ENCODE measurements around the gene DIABLO. TPM values are rescaled to one million over a fixed set of nuclear protein-coding genes. Genes with fewer than 3 reads are reported as not detected.
A peak's percentile ranks its signal among the peaks of the same experiment; 100 is the strongest.

Gene DIABLO
- total RNA-seq, 2 experiments from 2014 or later = 50.5 to 55.2 TPM

DNA sequence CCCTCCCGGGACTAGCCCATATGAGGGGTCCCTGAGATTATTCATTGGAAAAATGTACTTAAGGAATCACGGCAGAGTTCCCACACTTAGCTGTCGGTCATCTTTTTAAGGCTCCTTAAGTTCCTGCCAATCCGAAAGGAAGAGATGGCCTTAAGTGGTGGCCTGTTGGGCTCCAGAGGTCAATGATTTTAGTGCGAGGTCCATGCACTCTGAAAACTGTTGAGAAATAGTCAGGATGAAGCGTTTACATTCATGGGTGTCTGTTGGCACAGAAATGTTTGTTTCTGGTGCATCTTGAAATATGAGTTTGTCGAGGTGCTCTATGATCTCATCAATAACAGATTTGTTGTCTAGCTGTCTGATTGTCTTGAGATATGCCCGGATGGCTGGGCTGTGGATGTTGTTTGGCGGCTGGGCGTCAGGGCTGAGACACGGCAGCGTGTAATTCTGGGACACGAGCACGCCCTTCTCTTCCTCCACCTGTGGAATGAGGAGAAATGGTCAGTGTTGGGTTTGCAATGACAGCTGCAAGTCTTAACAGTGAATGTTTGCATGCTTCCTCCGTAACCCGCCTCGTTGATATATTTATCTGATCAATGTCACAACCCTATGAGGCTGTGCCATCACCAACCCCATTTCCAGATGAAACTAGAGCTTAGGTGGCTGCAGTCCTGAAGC, 53.5 kb downstream of the DIABLO start:
- H3K27ac Mint-ChIP-seq = no peak overlapping the region
- no peak overlapping the region for H3K4me3 Mint-ChIP-seq
- DNase-seq (no peak), ATAC-seq (no peak)
- peaks cover under 1% of the 10 kb centered on the region for H3K27me3 Mint-ChIP-seq
- no peaks in the 10 kb centered on the region for H3K36me3 Mint-ChIP-seq (ENCODE audit: low read depth)
- CTCF ChIA-PET = no interaction called here
- intact Hi-C loops (cut with micrococcal nuclease) = no loop called here
- POLR2A ChIA-PET = interaction anchor here (1.5 kb wide), 1 partner anchor 11 kb away, joined by 5 read pairs; no protein-coding TSS in a partner anchor
- H3K4me1 Mint-ChIP-seq (ENCODE audit: low read depth) = peaks cover 5% of the 10 kb centered on the region
- no peaks in the 10 kb centered on the region for H3K9me3 Mint-ChIP-seq
- TF ChIP-seq, protein P1, sequence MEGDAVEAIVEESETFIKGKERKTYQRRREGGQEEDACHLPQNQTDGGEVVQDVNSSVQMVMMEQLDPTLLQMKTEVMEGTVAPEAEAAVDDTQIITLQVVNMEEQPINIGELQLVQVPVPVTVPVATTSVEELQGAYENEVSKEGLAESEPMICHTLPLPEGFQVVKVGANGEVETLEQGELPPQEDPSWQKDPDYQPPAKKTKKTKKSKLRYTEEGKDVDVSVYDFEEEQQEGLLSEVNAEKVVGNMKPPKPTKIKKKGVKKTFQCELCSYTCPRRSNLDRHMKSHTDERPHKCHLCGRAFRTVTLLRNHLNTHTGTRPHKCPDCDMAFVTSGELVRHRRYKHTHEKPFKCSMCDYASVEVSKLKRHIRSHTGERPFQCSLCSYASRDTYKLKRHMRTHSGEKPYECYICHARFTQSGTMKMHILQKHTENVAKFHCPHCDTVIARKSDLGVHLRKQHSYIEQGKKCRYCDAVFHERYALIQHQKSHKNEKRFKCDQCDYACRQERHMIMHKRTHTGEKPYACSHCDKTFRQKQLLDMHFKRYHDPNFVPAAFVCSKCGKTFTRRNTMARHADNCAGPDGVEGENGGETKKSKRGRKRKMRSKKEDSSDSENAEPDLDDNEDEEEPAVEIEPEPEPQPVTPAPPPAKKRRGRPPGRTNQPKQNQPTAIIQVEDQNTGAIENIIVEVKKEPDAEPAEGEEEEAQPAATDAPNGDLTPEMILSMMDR (IDR thresholded peaks at IDR 0.05) = no peak

DNA sequence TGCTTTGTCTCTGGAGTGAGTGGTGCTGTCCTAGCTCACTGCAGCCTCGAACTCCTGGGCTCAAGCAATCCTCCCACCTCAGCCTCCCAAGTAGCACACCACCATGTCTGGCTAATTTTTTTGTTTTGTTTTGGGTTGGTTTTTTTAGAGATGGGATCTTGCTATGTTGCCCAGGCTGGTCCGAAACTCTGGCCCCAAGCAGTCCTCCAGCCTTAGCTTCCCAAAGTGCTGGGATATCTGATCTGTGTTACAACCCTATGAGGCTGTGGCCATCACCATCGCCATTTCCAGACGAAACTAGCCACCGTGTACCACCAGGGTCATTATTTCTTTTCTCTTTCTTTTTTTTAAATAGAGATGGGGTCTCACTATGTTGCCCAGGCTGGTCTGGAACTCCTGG, 54.5 kb downstream of the DIABLO start:
- ATAC-seq = no peak
- no peaks in the 10 kb centered on the region for H3K36me3 Mint-ChIP-seq (ENCODE audit: low read depth)
- TF ChIP-seq, protein P1 (IDR thresholded peaks at IDR 0.05) = no peak
- CTCF ChIA-PET = interaction anchor here (1.1 kb wide), 1 partner anchor 32 kb away, joined by 3 read pairs; the partner anchor contains the start of gene B3GNT4
- intact Hi-C loops (cut with micrococcal nuclease) = no loop called here
- H3K4me1 Mint-ChIP-seq (ENCODE audit: low read depth) = peaks cover 15% of the 10 kb centered on the region
- POLR2A ChIA-PET = no interaction called here
- H3K4me3 Mint-ChIP-seq = no peak overlapping the region
- H3K27me3 Mint-ChIP-seq = peaks cover 1% of the 10 kb centered on the region
- H3K27ac Mint-ChIP-seq = no peak overlapping the region
- H3K9me3 Mint-ChIP-seq = no peaks in the 10 kb centered on the region
- no peak for DNase-seq

DNA sequence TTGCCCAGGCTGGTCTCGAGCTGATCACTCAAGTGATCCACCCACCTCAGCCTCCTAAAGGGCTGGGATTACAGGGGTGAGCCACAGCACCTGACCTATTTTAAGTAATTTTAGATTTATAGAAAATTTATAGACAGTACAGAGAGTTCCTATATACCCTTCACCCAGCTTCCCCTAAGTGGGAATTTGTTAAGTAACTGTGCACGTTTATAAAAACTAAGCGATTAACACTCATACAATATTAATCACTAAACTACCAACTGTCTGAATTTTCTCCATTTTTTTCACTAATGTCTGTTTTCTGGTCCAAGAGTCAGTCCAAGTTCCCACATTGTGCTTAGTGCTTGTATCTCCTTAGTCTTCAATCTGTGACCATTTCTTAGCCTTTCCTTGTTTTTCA, 57.4 kb downstream of the DIABLO start:
- ATAC-seq = no peak
- Mint-ChIP-seq H3K9me3 (no peaks in the 10 kb centered on the region), H3K4me3 (no peak overlapping the region), H3K27ac (no peak overlapping the region), H3K36me3 (ENCODE audit: low read depth) (no peaks in the 10 kb centered on the region), H3K27me3 (peaks cover 1% of the 10 kb centered on the region), H3K4me1 (ENCODE audit: low read depth) (peaks cover 11% of the 10 kb centered on the region)
- DNase-seq = no peak
- CTCF ChIA-PET = interaction anchor here (0.7 kb wide), 1 partner anchor 114 kb away, joined by 3 read pairs; no protein-coding TSS in a partner anchor
- TF ChIP-seq, protein P1 (IDR thresholded peaks at IDR 0.05) = no peak
- intact Hi-C loops (cut with micrococcal nuclease) = no loop called here
- POLR2A ChIA-PET = interaction anchor here (0.9 kb wide), 1 partner anchor 15 kb away, joined by 3 read pairs; no protein-coding TSS in a partner anchor

DNA sequence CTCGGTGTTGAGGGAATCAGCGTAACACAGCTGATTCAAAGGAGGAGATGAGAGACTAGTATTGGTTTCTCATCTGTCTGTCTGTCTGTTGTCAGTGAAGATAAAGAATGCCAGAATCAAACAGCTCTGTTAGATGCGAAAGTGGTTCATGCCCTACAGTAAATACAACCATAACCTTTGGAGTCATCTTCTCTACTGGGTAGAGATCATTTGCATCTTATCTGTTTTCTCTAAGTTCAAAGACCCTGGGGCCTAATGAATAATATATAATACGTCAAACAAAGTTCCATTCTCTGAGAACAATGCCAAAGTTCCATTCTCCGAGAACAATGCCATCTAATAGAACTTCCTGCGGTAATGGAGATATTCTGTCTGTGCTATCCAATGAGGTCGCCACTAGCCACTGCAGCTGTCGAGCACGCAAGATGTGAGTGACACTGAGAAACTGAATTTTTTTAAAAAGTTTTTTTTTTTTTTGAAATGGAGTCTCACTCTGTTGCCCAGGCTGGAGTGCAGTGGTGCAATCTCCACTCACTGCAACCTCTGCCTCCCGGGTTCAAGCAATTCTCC, 58.4 kb downstream of the DIABLO start:
- Mint-ChIP-seq H3K4me1 (ENCODE audit: low read depth) (peaks cover 14% of the 10 kb centered on the region), H3K4me3 (no peak overlapping the region), H3K9me3 (no peaks in the 10 kb centered on the region), H3K36me3 (ENCODE audit: low read depth) (no peaks in the 10 kb centered on the region), H3K27me3 (peaks cover 1% of the 10 kb centered on the region), H3K27ac (no peak overlapping the region)
- ChIA-PET POLR2A (interaction anchor here (0.9 to 2.0 kb wide), 3 partner anchors 9 to 39 kb away, joined by 4 to 5 read pairs (median 5); no protein-coding TSS in a partner anchor), CTCF (interaction anchor here (1.0 to 1.9 kb wide), 5 partner anchors 37 to 176 kb away, joined by 3 to 6 read pairs (median 3); no protein-coding TSS in a partner anchor)
- DNase-seq (no peak), ATAC-seq (peak; percentile 5)
- TF ChIP-seq, protein P1 (IDR thresholded peaks at IDR 0.05) = no peak
- intact Hi-C loops (cut with micrococcal nuclease) = no loop called here
